DND-41 (cell line): ENCODE data around the gene RBM22.

Source experiments
- EZH2 ChIP-seq: IDR thresholded peaks from 3 replicates; pipeline ENCODE4 v1.6.1; 2012; ENCODE audit warnings: borderline replicate concordance, low read depth, mild to moderate bottlenecking, moderate library complexity, low read length, inconsistent platforms; ENCODE audit not compliant: severe bottlenecking
- TF ChIP-seq, protein P1 (sequence below): IDR thresholded peaks from 2 replicates; pipeline ENCODE4 v1.5.1; 2012; ENCODE audit warnings: borderline replicate concordance, low read length, moderate library complexity, mild to moderate bottlenecking; ENCODE audit not compliant: poor library complexity, severe bottlenecking; ENCODE audit errors: extremely low read depth

DNA sequence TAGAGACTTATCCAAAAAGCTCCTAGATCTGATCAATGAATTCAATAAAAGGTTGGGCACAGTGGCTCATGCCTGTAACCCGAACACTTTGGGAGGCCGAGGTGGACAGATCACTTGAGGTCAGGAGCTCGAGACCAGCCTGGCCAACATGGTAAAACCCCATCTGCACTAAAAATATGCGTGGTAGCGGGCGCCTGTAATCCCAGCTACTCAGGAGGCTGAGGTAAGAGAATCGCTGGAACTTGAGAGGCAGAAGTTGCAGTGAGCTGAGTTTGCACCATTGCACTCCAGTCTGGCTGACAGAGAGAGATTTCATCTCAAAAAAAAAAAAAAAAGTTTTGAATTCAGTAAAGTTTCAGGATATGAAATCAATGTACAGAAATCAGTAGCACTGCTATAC, 38.0 kb upstream of the RBM22 start:
- TF ChIP-seq, protein P1, sequence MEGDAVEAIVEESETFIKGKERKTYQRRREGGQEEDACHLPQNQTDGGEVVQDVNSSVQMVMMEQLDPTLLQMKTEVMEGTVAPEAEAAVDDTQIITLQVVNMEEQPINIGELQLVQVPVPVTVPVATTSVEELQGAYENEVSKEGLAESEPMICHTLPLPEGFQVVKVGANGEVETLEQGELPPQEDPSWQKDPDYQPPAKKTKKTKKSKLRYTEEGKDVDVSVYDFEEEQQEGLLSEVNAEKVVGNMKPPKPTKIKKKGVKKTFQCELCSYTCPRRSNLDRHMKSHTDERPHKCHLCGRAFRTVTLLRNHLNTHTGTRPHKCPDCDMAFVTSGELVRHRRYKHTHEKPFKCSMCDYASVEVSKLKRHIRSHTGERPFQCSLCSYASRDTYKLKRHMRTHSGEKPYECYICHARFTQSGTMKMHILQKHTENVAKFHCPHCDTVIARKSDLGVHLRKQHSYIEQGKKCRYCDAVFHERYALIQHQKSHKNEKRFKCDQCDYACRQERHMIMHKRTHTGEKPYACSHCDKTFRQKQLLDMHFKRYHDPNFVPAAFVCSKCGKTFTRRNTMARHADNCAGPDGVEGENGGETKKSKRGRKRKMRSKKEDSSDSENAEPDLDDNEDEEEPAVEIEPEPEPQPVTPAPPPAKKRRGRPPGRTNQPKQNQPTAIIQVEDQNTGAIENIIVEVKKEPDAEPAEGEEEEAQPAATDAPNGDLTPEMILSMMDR = no peak
- no peak for TF ChIP-seq EZH2
